ENCODE measurements around the gene PCNT.

The PCNT gene

GRCh38 chr21:46340998-46341397, 17.0 kb downstream of the PCNT start:
- DNase-seq (ENCODE audit: low spot score): no peak

- DNase-seq (ENCODE audit: low spot score): no peak
These were observed 20.4 kb downstream of the PCNT start for GRCh38 chr21:46344219-46344915.

GRCh38 chr21:46345861-46346260, 21.9 kb downstream of the PCNT start:
- DNase-seq (ENCODE audit: low spot score): no peak

GRCh38 chr21:46346296-46347202, 22.6 kb downstream of the PCNT start:
- DNase-seq (ENCODE audit: low spot score): no peak

- DNase-seq (ENCODE audit: low spot score): no peak
These were observed 23.2 kb downstream of the PCNT start for GRCh38 chr21:46347203-46347550.

GRCh38 chr21:46347791-46348381, 23.9 kb downstream of the PCNT start:
- no peak for DNase-seq (ENCODE audit: low spot score)

- DNase-seq (ENCODE audit: low spot score): no peak
These were observed 25.3 kb downstream of the PCNT start for GRCh38 chr21:46349134-46349760.

- no peak for DNase-seq (ENCODE audit: low spot score)
These were observed 26.6 kb downstream of the PCNT start for GRCh38 chr21:46350571-46350970.

GRCh38 chr21:46350981-46351380, 27.0 kb downstream of the PCNT start:
- no peak for DNase-seq (ENCODE audit: low spot score)

- DNase-seq (ENCODE audit: low spot score): no peak
These were observed 27.7 kb downstream of the PCNT start for GRCh38 chr21:46351476-46352163.

GRCh38 chr21:46352164-46352515, 28.2 kb downstream of the PCNT start:
- no peak for DNase-seq (ENCODE audit: low spot score)

GRCh38 chr21:46352913-46353312, 29.0 kb downstream of the PCNT start:
- DNase-seq (ENCODE audit: low spot score): no peak

GRCh38 chr21:46354046-46354445, 30.1 kb downstream of the PCNT start:
- no peak for DNase-seq (ENCODE audit: low spot score)

- no peak for DNase-seq (ENCODE audit: low spot score)
These were observed 30.6 kb downstream of the PCNT start for GRCh38 chr21:46354518-46354917.

GRCh38 chr21:46355161-46356004, 31.4 kb downstream of the PCNT start:
- DNase-seq (ENCODE audit: low spot score): no peak

GRCh38 chr21:46356005-46356338, 32.0 kb downstream of the PCNT start:
- DNase-seq (ENCODE audit: low spot score): no peak

- no peak for DNase-seq (ENCODE audit: low spot score)
These were observed 32.8 kb downstream of the PCNT start for GRCh38 chr21:46356494-46357334.

- no peak for DNase-seq (ENCODE audit: low spot score)
These were observed 33.3 kb downstream of the PCNT start for GRCh38 chr21:46357335-46357604.

- DNase-seq (ENCODE audit: low spot score): no peak
These were observed 33.9 kb downstream of the PCNT start for GRCh38 chr21:46357684-46358425.

- no peak for DNase-seq (ENCODE audit: low spot score)
These were observed 37.2 kb downstream of the PCNT start for GRCh38 chr21:46361176-46361575.
